Neural crest cell (in vitro differentiated cells): ENCODE results near the gene ZFYVE9. TPM values are rescaled to one million over a fixed set of nuclear protein-coding genes. Genes with fewer than 3 reads are reported as not detected.
"Not testable (repeated sequence)": the region's sequence is repeated elsewhere in the genome, so short reads cannot be mapped to it uniquely, and the experiment has no call there.

ENCODE experiments used
- DNase-seq: peaks from one replicate; pipeline ENCODE4 v3.0.0; 2021; ENCODE audit warnings: low read depth, mixed read lengths, low spot score
- H3K27ac Mint-ChIP-seq: one replicate; pipeline ENCODE4 v1.8.0; 2021; ENCODE audit warnings: mild to moderate bottlenecking, mixed read lengths; ENCODE audit not compliant: unreplicated experiment
- H3K27me3 Mint-ChIP-seq: 2 replicates; pipeline ENCODE4 v1.8.0; 2021; ENCODE audit warnings: low read depth, mild to moderate bottlenecking, mixed read lengths
- H3K36me3 Mint-ChIP-seq: 2 replicates; pipeline ENCODE4 v1.8.0; 2021; ENCODE audit warnings: low read depth, mild to moderate bottlenecking, mixed read lengths
- H3K4me1 Mint-ChIP-seq: 2 replicates; pipeline ENCODE4 v1.8.0; 2021; ENCODE audit warnings: mixed read lengths
- H3K4me3 Mint-ChIP-seq: one replicate; pipeline ENCODE4 v1.8.0; 2021; ENCODE audit warnings: mild to moderate bottlenecking, mixed read lengths
- H3K9me3 Mint-ChIP-seq: 2 replicates; pipeline ENCODE4 v1.8.0; 2021; ENCODE audit warnings: mixed read lengths
- total RNA-seq: library from RNA; stranded (reverse); gene quantifications from 2 replicates; pipeline ENCODE4 v1.2.1, GENCODE V29; 2021
- TF ChIP-seq, protein P1 (sequence below): fragments of 200-600 bp; sonication (generic); conservative IDR thresholded peaks from 2 replicates; pipeline ENCODE4 v1.5.0; 2021; ENCODE audit warnings: antibody characterized with exemption, mild to moderate bottlenecking

Gene ZFYVE9
- total RNA-seq, 1 donor from 2014 or later, result 29.7 TPM

DNA sequence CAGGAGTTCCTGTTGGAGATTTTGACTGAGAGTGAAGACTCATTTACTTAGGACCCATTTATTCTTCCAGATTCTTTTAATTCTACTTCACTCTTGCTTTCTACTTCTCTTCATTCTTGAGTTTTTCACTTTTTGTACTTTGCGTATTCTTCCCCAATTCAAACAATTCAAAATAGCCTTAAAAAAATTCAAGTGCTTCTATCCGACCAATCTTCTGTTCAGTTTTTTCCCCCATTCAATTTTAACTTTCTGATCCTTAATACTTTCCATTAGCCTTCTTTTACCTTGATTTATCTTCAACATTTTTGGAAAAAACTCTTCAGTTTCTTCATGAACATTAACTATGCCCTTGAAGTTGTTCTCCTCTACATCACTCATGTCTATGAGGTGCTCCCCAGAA lies 21.1 kb downstream of the ZFYVE9 start:
- Mint-ChIP-seq H3K27ac (no peak overlapping the region), H3K27me3 (no peaks in the 10 kb centered on the region), H3K9me3 (peaks cover 7% of the 10 kb centered on the region), H3K4me1 (peaks cover 3% of the 10 kb centered on the region), H3K36me3 (peaks cover 22% of the 10 kb centered on the region), H3K4me3 (no peak overlapping the region)
- TF ChIP-seq, protein P1, sequence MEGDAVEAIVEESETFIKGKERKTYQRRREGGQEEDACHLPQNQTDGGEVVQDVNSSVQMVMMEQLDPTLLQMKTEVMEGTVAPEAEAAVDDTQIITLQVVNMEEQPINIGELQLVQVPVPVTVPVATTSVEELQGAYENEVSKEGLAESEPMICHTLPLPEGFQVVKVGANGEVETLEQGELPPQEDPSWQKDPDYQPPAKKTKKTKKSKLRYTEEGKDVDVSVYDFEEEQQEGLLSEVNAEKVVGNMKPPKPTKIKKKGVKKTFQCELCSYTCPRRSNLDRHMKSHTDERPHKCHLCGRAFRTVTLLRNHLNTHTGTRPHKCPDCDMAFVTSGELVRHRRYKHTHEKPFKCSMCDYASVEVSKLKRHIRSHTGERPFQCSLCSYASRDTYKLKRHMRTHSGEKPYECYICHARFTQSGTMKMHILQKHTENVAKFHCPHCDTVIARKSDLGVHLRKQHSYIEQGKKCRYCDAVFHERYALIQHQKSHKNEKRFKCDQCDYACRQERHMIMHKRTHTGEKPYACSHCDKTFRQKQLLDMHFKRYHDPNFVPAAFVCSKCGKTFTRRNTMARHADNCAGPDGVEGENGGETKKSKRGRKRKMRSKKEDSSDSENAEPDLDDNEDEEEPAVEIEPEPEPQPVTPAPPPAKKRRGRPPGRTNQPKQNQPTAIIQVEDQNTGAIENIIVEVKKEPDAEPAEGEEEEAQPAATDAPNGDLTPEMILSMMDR, result no peak
- DNase-seq, result no peak

DNA sequence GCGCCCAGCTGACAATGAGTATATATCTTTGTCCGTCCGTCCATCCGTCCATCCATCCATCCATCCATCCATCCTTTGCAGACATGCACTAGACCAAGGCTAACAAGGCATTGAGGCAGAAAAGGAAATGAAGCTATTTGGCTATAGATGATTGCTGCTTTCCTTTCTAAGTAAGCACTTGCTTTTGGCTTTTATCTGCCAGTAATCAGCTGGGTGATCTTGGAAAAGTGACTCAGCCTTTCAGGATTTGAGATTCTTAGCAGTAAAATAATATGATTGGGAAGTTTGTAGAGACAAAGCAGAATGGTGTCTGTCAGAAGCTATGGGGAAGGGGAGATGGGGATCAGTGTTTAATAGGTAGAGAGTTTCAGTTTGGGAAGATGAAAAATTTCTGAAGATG lies 22.7 kb downstream of the ZFYVE9 start:
- Mint-ChIP-seq H3K9me3 (no peaks in the 10 kb centered on the region), H3K4me3 (no peak overlapping the region), H3K27me3 (no peaks in the 10 kb centered on the region), H3K27ac (no peak overlapping the region), H3K36me3 (peaks cover 16% of the 10 kb centered on the region), H3K4me1 (peaks cover 3% of the 10 kb centered on the region)
- TF ChIP-seq, protein P1, result no peak
- DNase-seq, result no peak

DNA sequence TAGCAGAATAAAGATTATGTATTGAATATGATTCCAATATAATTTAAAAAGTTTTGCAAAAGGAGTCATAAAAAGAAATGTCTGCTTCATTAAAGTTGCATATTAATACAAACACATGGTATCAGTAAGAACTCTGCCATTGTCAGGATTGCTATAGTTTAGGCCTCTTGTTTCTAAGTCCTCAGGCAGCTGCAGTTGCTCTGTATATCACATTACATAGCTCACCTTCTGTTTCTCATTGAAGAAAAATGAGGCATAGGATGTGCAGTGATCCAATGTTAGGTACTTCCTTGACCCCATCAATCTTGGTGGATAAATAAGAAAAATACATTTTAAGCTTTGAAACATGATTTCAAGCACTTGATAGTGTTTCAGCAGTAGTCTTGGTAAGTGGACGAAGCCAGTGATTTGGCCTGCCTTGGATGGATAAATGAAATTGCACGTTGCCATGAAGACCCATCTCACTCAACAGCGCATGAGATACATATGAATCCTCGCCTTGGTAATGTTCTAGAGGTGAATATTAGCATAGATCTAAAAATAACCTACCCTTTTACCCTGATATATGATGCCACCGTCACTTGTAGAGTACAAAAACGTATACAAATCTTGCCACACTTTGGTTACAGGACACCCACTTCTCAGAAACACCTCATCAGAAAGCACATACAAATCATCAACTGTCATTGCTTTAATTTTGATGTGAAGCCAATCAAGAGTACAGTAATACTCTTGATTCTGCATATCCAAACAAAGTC lies 25.3 kb downstream of the ZFYVE9 start:
- peaks cover 4% of the 10 kb centered on the region for H3K9me3 Mint-ChIP-seq
- H3K27ac Mint-ChIP-seq, result no peak overlapping the region

DNA sequence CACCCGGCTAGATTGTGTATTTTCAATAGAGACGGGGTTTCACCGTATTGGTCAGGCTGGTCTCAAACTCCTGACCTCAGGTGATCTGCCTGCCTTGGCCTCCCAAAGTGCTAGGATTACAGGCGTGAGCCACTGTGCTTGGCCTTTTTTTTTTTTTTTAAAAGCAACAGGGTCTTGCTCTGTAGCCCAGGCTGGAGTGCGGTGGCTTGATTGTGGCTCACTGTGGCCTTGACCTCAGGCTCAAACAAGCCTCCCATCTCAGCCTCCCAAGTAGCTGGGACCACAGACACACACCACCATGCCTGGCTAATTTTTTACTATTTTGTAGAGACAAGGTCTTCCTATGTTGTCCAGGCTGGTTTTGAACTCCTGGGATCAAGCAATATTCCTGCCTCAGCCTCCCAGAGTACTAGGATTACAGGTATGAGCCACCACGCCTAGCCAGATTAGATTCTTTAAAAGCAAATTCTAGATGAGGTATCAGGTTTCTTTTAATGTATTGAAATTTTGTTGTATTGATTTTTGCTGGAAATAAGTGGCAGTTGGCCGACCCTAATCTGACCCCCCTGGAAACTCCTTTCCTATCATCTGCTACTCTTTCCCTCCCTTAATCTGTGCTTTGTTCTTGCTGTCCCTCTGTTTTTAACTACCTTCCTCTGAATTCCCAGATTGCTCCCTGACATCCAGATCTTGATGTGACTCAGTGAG lies 26.6 kb downstream of the ZFYVE9 start:
- Mint-ChIP-seq H3K4me3 (no peak overlapping the region), H3K4me1 (peaks cover 3% of the 10 kb centered on the region), H3K27ac (no peak overlapping the region), H3K36me3 (peaks cover 7% of the 10 kb centered on the region), H3K9me3 (peaks cover 4% of the 10 kb centered on the region), H3K27me3 (no peaks in the 10 kb centered on the region)
- no peak for DNase-seq
- TF ChIP-seq, protein P1, result no peak

More for the DNA sequence above, 25.3 kb downstream of the ZFYVE9 start:
- no peak overlapping the region for H3K4me3 Mint-ChIP-seq
- H3K36me3 Mint-ChIP-seq, result peaks cover 13% of the 10 kb centered on the region
- peaks cover 3% of the 10 kb centered on the region for H3K4me1 Mint-ChIP-seq
- H3K27me3 Mint-ChIP-seq, result no peaks in the 10 kb centered on the region
- DNase-seq, result no peak
- TF ChIP-seq, protein P1, result no peak

DNA sequence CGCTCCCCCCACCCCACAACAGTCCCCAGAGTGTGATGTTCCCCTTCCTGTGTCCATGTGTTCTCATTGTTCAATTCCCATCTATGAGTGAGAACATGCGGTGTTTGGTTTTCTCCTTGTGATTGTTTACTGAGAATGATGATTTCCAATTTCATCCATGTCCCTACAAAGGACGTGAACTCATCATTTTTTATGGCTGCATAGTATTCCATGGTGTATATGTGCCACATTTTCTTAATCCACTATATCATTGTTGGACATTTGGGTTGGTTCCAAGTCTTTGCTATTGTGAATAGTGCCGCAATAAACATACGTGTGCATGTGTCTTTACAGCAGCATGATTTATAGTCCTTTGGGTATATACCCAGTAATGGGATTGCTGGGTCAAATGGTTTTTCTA lies 29.3 kb downstream of the ZFYVE9 start:
- H3K4me1 Mint-ChIP-seq, H3K27ac Mint-ChIP-seq, DNase-seq, H3K4me3 Mint-ChIP-seq, H3K9me3 Mint-ChIP-seq, H3K27me3 Mint-ChIP-seq: not testable (repeated sequence)
- peaks cover 11% of the 10 kb centered on the region for H3K36me3 Mint-ChIP-seq

DNA sequence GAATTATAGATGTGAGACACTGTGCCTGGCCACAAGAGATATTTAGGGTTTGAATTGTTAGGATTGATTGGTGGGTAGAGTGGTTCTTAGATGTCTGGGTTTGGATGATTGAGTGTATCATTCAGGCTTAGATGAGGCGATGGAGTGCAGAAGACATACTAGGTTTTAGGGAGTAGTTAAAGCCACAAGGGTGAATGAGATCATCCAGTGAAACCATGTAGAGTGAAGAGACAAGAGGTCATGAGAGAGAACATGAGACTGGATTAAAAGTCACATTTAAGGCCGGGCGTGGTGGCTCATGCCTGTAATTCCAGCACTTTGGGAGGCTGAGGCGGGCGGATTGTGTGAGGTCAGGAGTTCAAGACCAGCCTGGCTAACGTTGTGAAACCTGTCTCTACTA lies 37.2 kb downstream of the ZFYVE9 start:
- Mint-ChIP-seq H3K4me1 (peaks cover 25% of the 10 kb centered on the region), H3K4me3 (no peak overlapping the region), H3K36me3 (peaks cover 37% of the 10 kb centered on the region), H3K27ac (no peak overlapping the region), H3K9me3 (peaks cover 19% of the 10 kb centered on the region), H3K27me3 (no peaks in the 10 kb centered on the region)
- TF ChIP-seq, protein P1, result no peak
- no peak for DNase-seq
